NCI-H1417 treated with DMSO at 0.1 percent for 48 hours (cell line): ENCODE results near the gene FAM25A.

Source experiments
- DNase-seq: peaks from one replicate; lab custom pipeline; 2025; lab: John Stamatoyannopoulos, UW

The FAM25A gene

DNA sequence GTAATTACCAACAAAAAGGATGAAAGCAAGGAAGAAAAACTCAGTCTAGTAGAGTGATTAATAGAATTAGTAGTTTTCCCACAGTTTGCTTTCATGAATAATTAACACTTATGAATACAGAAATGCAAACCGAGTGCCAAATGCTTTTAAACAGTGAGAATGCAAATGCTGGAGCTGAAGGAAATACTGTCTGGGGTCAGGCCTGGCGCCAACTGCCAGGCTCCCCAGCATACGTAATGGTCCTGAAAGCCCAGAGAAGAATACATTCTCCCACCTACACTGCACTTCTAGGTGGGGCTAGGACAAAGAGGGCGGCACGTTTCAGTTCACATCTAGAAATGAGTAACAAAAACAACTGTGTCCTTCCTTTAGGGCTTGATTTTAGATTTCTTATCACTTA is 44.6 kb downstream of the FAM25A start:
- DNase-seq: no peak

DNA sequence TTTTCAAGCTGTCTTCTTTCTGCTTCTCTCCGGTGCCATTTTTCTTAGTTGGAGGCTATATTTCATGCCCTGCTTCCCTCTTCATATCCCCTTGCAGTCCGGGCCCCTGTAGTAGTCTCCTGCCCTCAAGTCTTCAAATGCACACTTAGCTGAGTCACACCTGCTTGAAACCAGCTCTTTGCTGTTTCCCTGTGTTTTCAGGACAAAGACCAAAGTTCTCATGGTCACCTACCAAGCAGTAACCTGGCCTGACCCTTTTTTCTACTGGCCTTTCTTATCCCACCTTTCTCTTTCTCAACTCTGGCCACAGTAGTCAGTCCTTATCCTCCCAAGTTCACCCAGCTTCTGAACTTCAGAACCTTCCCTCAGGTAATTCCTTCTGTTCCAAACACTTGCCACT is 46.1 kb downstream of the FAM25A start:
- no peak for DNase-seq

DNA sequence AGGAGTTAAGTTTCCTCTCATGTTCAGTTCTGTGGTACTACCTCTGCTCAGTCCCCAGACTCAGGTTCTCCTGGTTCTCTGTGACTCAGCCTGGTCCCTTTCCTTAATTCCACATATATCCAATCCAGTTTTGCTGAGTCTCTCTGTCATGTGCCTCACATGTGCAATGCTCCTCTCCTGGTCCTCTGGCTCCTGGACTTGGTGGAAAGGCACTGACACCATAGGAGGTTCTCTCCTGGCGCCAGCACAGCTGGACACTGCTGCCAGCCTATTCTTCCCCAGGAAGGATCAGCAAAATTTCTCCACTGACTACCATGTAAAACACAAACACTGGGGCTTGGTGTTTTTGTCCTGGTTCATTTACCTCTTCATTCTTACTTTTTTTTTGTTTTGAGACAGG is 46.8 kb downstream of the FAM25A start:
- DNase-seq: no peak

DNA sequence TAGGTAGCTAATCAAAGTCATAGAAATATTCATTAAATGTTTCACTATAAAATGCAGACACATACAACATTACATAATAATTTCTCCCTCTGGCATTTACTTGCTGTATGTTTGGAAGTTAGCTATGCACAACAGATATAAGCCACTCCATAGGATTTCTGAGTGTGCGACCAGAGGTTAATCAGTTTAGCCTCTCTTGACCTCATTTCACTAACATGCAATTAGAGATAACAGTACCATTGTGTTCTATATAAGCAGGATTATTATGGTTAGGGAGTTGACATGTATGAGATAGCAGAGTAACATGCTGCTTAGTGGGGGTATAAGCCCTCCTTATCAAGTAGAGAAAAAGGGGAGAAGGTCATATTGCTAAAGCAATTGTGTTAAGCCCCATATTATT is 48.2 kb downstream of the FAM25A start:
- DNase-seq: no peak

DNA sequence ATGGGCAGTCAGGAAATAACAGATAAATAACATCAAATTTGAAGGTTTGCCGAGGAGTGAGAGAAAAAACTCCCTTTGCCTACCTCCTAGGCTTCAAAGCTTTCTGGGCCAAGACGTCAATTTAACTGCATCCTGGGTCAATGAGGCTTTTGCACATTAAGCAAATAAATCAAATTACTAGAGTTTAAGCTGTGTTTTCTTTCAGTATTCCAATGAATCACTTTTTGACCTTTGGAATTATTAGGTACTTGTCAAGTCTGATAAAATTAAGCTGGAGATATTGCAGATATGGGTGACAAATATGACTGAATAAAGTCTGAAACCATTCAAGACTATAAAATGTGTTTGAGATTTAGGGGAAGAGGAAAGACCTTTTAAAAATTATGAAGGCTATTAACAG is 52.4 kb downstream of the FAM25A start:
- DNase-seq: no peak
